Activated T-helper 17 cell treated with anti-CD3 and anti-CD28 coated beads, Interleukin-2, amount 50 U/mL, for 72 hours (primary cell): ENCODE data around the gene MATN4. TPM values are rescaled to one million over a fixed set of nuclear protein-coding genes. Genes with fewer than 3 reads are reported as not detected.
A peak's percentile ranks its signal among the peaks of the same experiment; 100 is the strongest.

Source experiments
- ATAC-seq: fragments of 150-1000 bp; cut with Tn5 transposase; replicated peaks from 2 replicates; pipeline ENCODE4 v1.10.0; 2021; ENCODE audit warnings: mild to moderate bottlenecking, moderate library complexity
- H3K27ac Mint-ChIP-seq: one replicate; pipeline ENCODE4 v1.8.0; 2022; ENCODE audit warnings: mixed read lengths
- H3K27me3 Mint-ChIP-seq: one replicate; pipeline ENCODE4 v1.8.0; 2022; ENCODE audit warnings: mixed read lengths
- H3K36me3 Mint-ChIP-seq: one replicate; pipeline ENCODE4 v1.8.0; 2022; ENCODE audit warnings: low read depth, mild to moderate bottlenecking, mixed read lengths
- H3K4me1 Mint-ChIP-seq: one replicate; pipeline ENCODE4 v1.8.0; 2022; ENCODE audit warnings: mixed read lengths
- H3K4me3 Mint-ChIP-seq: one replicate; pipeline ENCODE4 v1.8.0; 2022; ENCODE audit warnings: mild to moderate bottlenecking, mixed read lengths
- H3K9me3 Mint-ChIP-seq: one replicate; pipeline ENCODE4 v1.8.0; 2022; ENCODE audit warnings: mixed read lengths
- total RNA-seq, 2 donors: library from RNA; stranded (reverse); gene quantifications; one replicate each; pipeline ENCODE4 v1.2.3, GENCODE V29; 2022

The MATN4 gene
- total RNA-seq, 2 donors from 2014 or later = 0.11 to 0.66 TPM

DNA sequence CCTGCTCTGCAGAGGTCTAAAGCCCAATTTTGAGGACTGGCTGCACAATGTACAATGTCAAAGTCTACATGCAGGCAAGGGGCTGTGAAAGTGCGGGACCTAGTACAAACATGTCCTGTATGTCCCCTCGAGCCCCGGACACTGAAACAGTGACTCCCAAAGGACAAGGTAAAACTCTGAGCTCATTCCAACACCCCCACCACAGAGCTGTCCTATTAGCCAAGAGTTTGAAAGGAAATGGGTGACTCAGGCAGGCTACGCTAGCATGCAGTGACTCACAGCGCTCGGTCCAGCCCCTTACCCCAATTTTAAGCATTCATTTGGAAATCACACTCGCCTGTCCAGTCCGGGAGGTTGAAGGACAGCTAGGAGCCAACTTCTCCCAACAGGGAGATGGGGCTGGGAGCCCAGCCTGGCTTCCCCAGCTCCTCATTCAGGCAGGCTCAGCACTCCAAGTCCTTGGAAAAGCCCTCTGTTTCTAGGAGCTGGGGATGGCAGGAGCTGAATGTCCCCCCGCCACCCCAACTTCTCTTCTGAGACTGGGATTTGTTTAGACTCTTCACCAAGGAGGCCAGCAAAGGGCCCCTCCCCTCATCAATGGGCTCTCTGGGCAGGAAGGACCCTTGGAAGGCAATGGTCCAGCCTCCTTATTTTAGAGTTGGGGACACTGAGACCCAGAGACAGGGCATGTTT lies 36.2 kb upstream of the MATN4 start:
- Mint-ChIP-seq H3K27ac (no peak overlapping the region), H3K36me3 (peaks cover 54% of the 10 kb centered on the region), H3K27me3 (no peaks in the 10 kb centered on the region), H3K4me3 (peak overlapping the region; percentile 93), H3K4me1 (peaks cover 12% of the 10 kb centered on the region), H3K9me3 (no peaks in the 10 kb centered on the region)
- peak; percentile 43 for ATAC-seq

DNA sequence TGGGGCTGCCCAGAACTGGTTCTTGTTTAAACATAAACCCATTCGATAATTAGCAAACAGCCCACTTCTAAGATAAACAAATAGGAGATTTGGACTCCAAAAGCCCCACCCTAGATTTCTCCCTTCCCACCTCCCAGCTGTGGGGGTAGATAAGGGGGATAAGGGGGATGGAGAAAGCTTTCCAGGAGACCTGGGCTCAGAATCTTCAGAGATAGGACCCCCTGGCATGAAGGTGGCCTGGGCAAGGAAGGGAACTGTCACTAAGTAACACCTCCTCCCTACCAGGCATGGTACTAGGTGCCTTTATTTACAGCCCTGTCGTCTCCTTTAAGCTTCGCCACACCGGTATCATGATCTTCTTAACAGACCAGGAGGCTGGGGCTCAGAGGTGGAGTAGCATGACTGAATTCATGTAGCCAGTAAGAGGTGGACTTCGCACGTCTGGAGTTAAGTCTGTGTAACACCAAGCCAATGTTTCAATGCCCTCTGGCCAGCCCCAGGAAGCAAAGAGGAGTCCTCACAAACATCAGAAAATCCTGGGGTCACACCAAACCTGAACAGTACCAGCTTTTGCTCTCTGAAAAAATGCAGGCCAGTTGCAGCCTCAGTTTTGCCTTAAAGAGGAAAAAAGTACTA lies 35.6 kb upstream of the MATN4 start:
- no peak for ATAC-seq
- no peaks in the 10 kb centered on the region for H3K27me3 Mint-ChIP-seq
- H3K9me3 Mint-ChIP-seq = no peaks in the 10 kb centered on the region
- no peak overlapping the region for H3K27ac Mint-ChIP-seq
- H3K4me3 Mint-ChIP-seq = peak overlapping the region; percentile 93
- peaks cover 60% of the 10 kb centered on the region for H3K36me3 Mint-ChIP-seq
- peaks cover 12% of the 10 kb centered on the region for H3K4me1 Mint-ChIP-seq

GRCh38 chr20:45342855-45343531 lies 34.9 kb upstream of the MATN4 start:
- Mint-ChIP-seq H3K4me1 (peaks cover 12% of the 10 kb centered on the region), H3K36me3 (peaks cover 60% of the 10 kb centered on the region), H3K9me3 (no peaks in the 10 kb centered on the region), H3K4me3 (no peak overlapping the region), H3K27ac (no peak overlapping the region), H3K27me3 (no peaks in the 10 kb centered on the region)
- no peak for ATAC-seq

GRCh38 chr20:45341939-45342854 lies 34.1 kb upstream of the MATN4 start:
- no peak overlapping the region for H3K27ac Mint-ChIP-seq
- H3K9me3 Mint-ChIP-seq = no peaks in the 10 kb centered on the region
- peaks cover 58% of the 10 kb centered on the region for H3K36me3 Mint-ChIP-seq
- ATAC-seq = no peak
- H3K4me3 Mint-ChIP-seq = no peak overlapping the region
- H3K4me1 Mint-ChIP-seq = peaks cover 15% of the 10 kb centered on the region
- no peaks in the 10 kb centered on the region for H3K27me3 Mint-ChIP-seq

DNA sequence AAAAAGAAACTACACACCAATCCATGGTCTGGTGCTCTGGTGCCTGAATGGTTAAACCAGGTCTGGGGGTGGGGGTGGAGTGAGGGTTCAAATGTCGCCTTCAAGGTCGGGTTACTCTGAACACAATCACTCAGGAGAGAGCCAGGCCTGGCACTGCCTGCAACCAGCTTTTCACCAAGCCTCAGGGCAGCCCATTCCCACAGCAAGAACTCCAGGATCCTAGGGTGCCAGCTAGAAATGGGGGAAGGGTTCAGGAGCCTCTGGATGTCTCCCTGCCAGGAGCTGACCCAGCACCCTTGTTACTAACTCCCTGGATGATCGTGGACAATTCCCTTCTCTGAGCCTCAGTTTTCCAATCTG lies 33.5 kb upstream of the MATN4 start:
- Mint-ChIP-seq H3K36me3 (peaks cover 60% of the 10 kb centered on the region), H3K9me3 (no peaks in the 10 kb centered on the region), H3K27ac (no peak overlapping the region), H3K27me3 (no peaks in the 10 kb centered on the region), H3K4me3 (no peak overlapping the region), H3K4me1 (peaks cover 17% of the 10 kb centered on the region)
- no peak for ATAC-seq

DNA sequence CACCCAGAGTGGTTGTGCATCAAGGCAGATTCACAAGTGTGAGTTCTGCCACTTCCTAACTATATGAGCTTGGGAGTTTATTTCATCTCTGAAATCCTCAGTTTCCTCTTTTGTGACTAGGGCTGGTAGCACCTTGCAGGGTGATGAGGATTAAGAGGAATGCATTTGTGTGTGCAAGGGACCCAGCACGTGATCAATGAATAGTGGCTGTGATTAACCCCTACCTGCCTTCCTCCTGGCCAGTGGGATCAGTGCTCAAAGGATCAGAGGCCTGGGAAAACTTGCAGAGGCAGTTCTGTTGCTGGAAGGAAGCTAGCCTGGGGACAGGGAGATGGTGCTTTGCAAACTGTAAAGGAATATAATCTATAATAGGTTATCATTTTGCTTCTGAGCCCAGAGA lies 32.9 kb upstream of the MATN4 start:
- Mint-ChIP-seq H3K27me3 (no peaks in the 10 kb centered on the region), H3K4me3 (no peak overlapping the region), H3K36me3 (peaks cover 58% of the 10 kb centered on the region), H3K9me3 (no peaks in the 10 kb centered on the region), H3K4me1 (peaks cover 15% of the 10 kb centered on the region), H3K27ac (no peak overlapping the region)
- no peak for ATAC-seq

- Mint-ChIP-seq H3K4me3 (no peak overlapping the region), H3K36me3 (peaks cover 64% of the 10 kb centered on the region), H3K9me3 (no peaks in the 10 kb centered on the region), H3K27ac (no peak overlapping the region), H3K4me1 (peaks cover 9% of the 10 kb centered on the region), H3K27me3 (no peaks in the 10 kb centered on the region)
- peak; percentile 58 for ATAC-seq
Measured at GRCh38 chr20:45340236-45340847, 32.2 kb upstream of the MATN4 start.

- peaks cover 9% of the 10 kb centered on the region for H3K4me1 Mint-ChIP-seq
- no peak overlapping the region for H3K27ac Mint-ChIP-seq
- H3K27me3 Mint-ChIP-seq = no peaks in the 10 kb centered on the region
- no peak for ATAC-seq
- peaks cover 65% of the 10 kb centered on the region for H3K36me3 Mint-ChIP-seq
- H3K9me3 Mint-ChIP-seq = no peaks in the 10 kb centered on the region
- no peak overlapping the region for H3K4me3 Mint-ChIP-seq
Measured at GRCh38 chr20:45339799-45340198, 31.7 kb upstream of the MATN4 start.

GRCh38 chr20:45339084-45339483 lies 31.0 kb upstream of the MATN4 start:
- no peaks in the 10 kb centered on the region for H3K9me3 Mint-ChIP-seq
- H3K4me3 Mint-ChIP-seq = no peak overlapping the region
- no peak for ATAC-seq
- no peaks in the 10 kb centered on the region for H3K27me3 Mint-ChIP-seq
- H3K36me3 Mint-ChIP-seq = peaks cover 64% of the 10 kb centered on the region
- peaks cover 9% of the 10 kb centered on the region for H3K4me1 Mint-ChIP-seq
- no peak overlapping the region for H3K27ac Mint-ChIP-seq

- no peak overlapping the region for H3K4me3 Mint-ChIP-seq
- peaks cover 9% of the 10 kb centered on the region for H3K4me1 Mint-ChIP-seq
- peaks cover 59% of the 10 kb centered on the region for H3K36me3 Mint-ChIP-seq
- H3K9me3 Mint-ChIP-seq = no peaks in the 10 kb centered on the region
- H3K27me3 Mint-ChIP-seq = no peaks in the 10 kb centered on the region
- no peak overlapping the region for H3K27ac Mint-ChIP-seq
- ATAC-seq = no peak
Measured at GRCh38 chr20:45338121-45339030, 30.3 kb upstream of the MATN4 start.

DNA sequence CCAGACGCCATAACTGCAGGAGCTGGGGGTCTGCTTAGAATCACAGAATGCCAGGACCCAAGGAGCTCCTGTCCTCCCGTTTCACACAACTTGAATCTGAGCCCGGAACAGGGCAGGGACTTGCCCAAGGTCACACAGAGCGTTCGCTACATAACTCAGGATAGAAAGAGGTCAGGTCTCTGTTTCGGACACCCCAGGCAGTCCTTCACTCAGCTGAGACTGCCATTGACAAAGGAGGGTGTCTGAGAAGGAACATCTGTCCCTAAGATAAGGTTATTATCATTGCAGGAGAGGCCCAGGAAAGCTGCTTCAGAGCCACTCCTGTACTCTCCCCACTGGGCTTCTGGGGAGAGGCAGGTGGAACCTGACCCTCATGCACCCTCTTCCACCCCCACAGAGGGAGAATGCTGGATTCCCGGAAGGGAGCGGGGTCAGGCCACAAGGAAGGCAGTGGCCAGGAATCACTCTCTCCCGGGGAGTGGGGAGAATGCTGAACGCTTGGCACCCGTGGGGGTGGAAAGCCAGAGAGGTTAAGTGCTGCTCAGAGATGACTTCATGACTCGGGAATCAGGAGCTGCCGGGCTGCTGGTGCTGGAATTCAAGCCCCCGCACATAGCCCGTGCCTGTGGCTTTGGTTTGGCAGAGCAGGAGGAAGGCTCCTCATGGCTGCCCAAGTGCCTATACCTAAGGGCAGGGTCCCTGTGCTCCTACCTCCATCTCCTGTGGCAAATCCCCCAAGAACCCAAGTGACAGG lies 29.4 kb upstream of the MATN4 start:
- Mint-ChIP-seq H3K36me3 (peaks cover 67% of the 10 kb centered on the region), H3K27ac (no peak overlapping the region), H3K27me3 (no peaks in the 10 kb centered on the region), H3K9me3 (no peaks in the 10 kb centered on the region), H3K4me3 (no peak overlapping the region), H3K4me1 (peaks cover 9% of the 10 kb centered on the region)
- ATAC-seq = no peak

GRCh38 chr20:45336530-45337366 lies 28.6 kb upstream of the MATN4 start:
- H3K36me3 Mint-ChIP-seq = peaks cover 74% of the 10 kb centered on the region
- H3K4me3 Mint-ChIP-seq = no peak overlapping the region
- no peaks in the 10 kb centered on the region for H3K9me3 Mint-ChIP-seq
- peaks cover 9% of the 10 kb centered on the region for H3K4me1 Mint-ChIP-seq
- no peaks in the 10 kb centered on the region for H3K27me3 Mint-ChIP-seq
- no peak overlapping the region for H3K27ac Mint-ChIP-seq
- ATAC-seq = no peak
